HG02678 (cell line): ENCODE data around the gene CLASP1.
A peak's percentile ranks its signal among the peaks of the same experiment; 100 is the strongest.

Experiments
- ATAC-seq: cut with Tn5 transposase; IDR thresholded peaks from one replicate; pipeline ENCODE4 v1.9.1; 2021; ENCODE audit warnings: mild to moderate bottlenecking, moderate library complexity; ENCODE audit not compliant: unreplicated experiment

Gene CLASP1

GRCh38 chr2:121550669-121551068 is 98.6 kb downstream of the CLASP1 start:
- no peak for ATAC-seq

- no peak for ATAC-seq
These were observed 101.6 kb downstream of the CLASP1 start for GRCh38 chr2:121547646-121548045.

GRCh38 chr2:121545913-121546312 is 103.3 kb downstream of the CLASP1 start:
- no peak for ATAC-seq

GRCh38 chr2:121545257-121545656 is 104.0 kb downstream of the CLASP1 start:
- no peak for ATAC-seq

GRCh38 chr2:121541495-121541894 is 107.8 kb downstream of the CLASP1 start:
- ATAC-seq, result no peak

GRCh38 chr2:121539750-121540469 is 109.4 kb downstream of the CLASP1 start:
- ATAC-seq, result no peak

GRCh38 chr2:121536850-121537557 is 112.3 kb downstream of the CLASP1 start:
- no peak for ATAC-seq

- ATAC-seq, result no peak
These were observed 112.9 kb downstream of the CLASP1 start for GRCh38 chr2:121536347-121536746.

- ATAC-seq, result no peak
These were observed 115.3 kb downstream of the CLASP1 start for GRCh38 chr2:121534007-121534406.

- ATAC-seq, result no peak
These were observed 116.4 kb downstream of the CLASP1 start for GRCh38 chr2:121532894-121533293.

GRCh38 chr2:121532347-121532766 is 116.9 kb downstream of the CLASP1 start:
- ATAC-seq, result no peak

GRCh38 chr2:121530212-121530705 is 119.0 kb downstream of the CLASP1 start:
- ATAC-seq, result peak; percentile 62

- ATAC-seq, result peak; percentile 7
These were observed 119.6 kb downstream of the CLASP1 start for GRCh38 chr2:121529439-121530211.

GRCh38 chr2:121527009-121527682 is 122.1 kb downstream of the CLASP1 start:
- ATAC-seq, result no peak

- no peak for ATAC-seq
These were observed 124.4 kb downstream of the CLASP1 start for GRCh38 chr2:121524685-121525425.

- ATAC-seq, result no peak
These were observed 127.9 kb downstream of the CLASP1 start for GRCh38 chr2:121521359-121521758.

- no peak for ATAC-seq
These were observed 128.6 kb downstream of the CLASP1 start for GRCh38 chr2:121520641-121520994.

GRCh38 chr2:121519732-121520640 is 129.3 kb downstream of the CLASP1 start:
- no peak for ATAC-seq

- ATAC-seq, result no peak
These were observed 130.1 kb downstream of the CLASP1 start for GRCh38 chr2:121519153-121519552.
